NCI-H146 (cell line): ENCODE results near the gene SURF4.
"Not testable (repeated sequence)": the region's sequence is repeated elsewhere in the genome, so short reads cannot be mapped to it uniquely, and the experiment has no call there.

Experiments
- DNase-seq: peaks from one replicate; lab custom pipeline; 2025; lab: John Stamatoyannopoulos, UW

The SURF4 gene

DNA sequence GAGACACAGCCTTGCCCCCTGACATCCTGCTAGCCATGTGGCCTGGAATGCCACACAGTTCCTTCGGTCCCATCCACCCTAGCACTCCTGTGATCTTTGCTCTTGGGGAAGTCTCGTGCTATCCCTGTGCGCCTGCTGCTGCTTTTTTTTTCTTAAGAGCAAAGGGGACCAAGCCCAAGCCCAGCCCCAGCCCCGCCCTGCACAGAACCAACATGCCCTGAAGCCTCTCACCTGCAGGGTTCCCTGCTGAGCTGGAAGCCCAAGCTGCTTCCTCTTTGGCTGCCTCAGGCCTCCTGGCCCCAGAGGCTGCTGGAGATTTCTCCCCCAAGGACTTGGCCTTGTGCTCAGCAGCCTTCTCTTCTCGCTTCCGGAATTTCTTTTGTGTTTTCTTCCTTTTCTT is 41.7 kb downstream of the SURF4 start:
- DNase-seq: peak; percentile 59

GRCh38 chr9:133333566-133333965 is 42.3 kb downstream of the SURF4 start:
- no peak for DNase-seq

GRCh38 chr9:133333011-133333410 is 42.8 kb downstream of the SURF4 start:
- no peak for DNase-seq

GRCh38 chr9:133332381-133332730 is 43.5 kb downstream of the SURF4 start:
- no peak for DNase-seq

DNA sequence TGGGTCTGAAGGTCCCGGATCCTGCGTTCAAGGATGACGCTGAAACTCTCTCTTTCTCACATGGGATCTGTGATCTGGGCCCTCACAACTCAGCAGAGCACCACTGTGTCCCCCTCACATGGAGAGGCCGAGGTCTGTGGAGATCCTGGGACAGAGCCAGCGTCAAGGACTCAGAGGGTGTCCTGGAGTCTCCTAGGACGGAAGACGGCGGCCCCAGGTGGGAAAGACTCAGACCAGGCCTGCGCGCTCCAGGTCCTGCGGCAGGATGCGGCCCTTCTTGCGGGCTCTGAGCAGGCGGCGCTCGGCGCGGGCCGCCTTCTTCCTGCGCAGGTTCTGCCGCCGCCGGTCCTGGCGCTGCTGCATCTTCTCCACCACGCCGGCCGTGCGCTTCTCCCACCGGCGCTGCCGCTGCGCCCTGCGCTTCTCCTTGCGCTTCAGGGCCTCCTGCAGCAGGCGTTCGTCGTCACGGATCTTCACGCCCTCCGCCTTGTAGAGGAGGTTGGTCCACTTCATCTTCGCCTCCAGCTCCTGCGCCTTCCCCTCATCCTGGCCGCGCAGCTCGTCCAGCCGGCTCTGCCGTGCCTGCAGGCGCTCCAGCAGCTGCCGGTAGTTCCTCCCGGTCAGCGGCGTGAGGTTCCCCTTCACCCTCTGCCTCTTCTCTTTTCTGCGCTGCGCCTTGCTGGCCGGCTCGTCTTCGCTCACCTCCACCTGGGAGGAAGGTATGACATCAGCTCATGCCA is 44.0 kb downstream of the SURF4 start:
- no peak for DNase-seq

GRCh38 chr9:133331221-133331620 is 44.6 kb downstream of the SURF4 start:
- DNase-seq: no peak

- not testable (repeated sequence) for DNase-seq
These were observed 46.3 kb downstream of the SURF4 start for GRCh38 chr9:133329306-133330156.

GRCh38 chr9:133327834-133328484 is 47.9 kb downstream of the SURF4 start:
- no peak for DNase-seq

GRCh38 chr9:133327021-133327420 is 48.8 kb downstream of the SURF4 start:
- DNase-seq: not testable (repeated sequence)

GRCh38 chr9:133323991-133324703 is 51.7 kb downstream of the SURF4 start:
- DNase-seq: no peak

DNA sequence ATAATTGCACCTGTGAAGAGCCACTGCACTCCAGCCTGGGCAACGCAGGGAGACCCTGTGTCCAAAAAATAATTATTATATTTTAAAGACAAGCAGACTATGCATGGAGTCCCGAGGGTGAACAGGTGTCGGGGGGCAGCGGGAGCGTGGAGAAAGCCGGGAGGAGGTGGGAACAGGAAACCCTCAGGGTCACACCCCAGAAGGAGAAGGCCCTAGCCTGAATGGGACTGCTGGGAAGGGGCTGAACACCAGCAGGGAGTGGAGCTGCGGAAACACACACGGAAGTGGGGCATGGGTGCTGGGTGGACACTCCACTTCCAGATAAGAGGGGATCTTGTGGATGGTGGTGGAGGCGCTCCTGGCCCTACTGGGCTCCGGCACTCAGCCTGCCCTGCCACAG is 52.6 kb downstream of the SURF4 start:
- no peak for DNase-seq

DNA sequence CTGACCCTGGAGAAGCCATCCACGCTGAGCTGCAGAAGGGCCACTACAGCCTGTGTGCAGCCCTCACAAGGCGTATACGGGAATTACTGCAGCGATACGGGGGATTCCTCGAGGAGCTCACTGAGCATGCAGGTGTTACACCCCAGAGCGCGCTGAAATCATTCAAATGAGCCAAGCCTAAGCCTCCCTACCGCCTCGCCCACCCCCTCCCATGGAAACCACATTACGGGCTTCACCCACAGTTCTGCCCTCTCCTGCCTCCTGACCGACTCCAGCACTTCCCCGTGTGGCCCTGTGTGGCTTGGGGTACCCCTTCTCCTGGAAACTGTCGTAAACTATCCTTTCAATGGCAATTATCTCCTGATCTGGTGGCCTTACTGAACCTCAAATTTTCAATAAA is 53.2 kb downstream of the SURF4 start:
- no peak for DNase-seq

GRCh38 chr9:133321411-133321935 is 54.4 kb downstream of the SURF4 start:
- no peak for DNase-seq

- no peak for DNase-seq
These were observed 55.4 kb downstream of the SURF4 start for GRCh38 chr9:133320421-133320881.

- not testable (repeated sequence) for DNase-seq
These were observed 58.3 kb downstream of the SURF4 start for GRCh38 chr9:133317551-133317950.

GRCh38 chr9:133315997-133316396 is 59.9 kb downstream of the SURF4 start:
- DNase-seq: no peak
